H7 (cell line): ENCODE results near the gene SAV1. TPM values are rescaled to one million over a fixed set of nuclear protein-coding genes. Genes with fewer than 3 reads are reported as not detected.
"Not testable (repeated sequence)": the region's sequence is repeated elsewhere in the genome, so short reads cannot be mapped to it uniquely, and the experiment has no call there.

Experiments used
- DNase-seq: peaks from one replicate; pipeline ENCODE4 v3.0.0; 2012
- H3K27me3 ChIP-seq: 2 replicates; pipeline ENCODE4 v1.6.0; 2011; ENCODE audit warnings: mild to moderate bottlenecking, low read length; ENCODE audit not compliant: control insufficient read depth, insufficient read depth
- H3K36me3 ChIP-seq: replicated peaks from 2 replicates; pipeline ENCODE4 v1.5.1; 2011; ENCODE audit warnings: low read length; ENCODE audit not compliant: control insufficient read depth, insufficient read depth
- H3K4me3 ChIP-seq: 2 replicates; pipeline ENCODE4 v1.5.1; 2011; ENCODE audit warnings: low read depth, mild to moderate bottlenecking, control low read depth, low read length, moderate library complexity; ENCODE audit not compliant: insufficient read depth
- total RNA-seq: library from RNA; depleted of rRNA; stranded (reverse); fragments of >200 nt; shearing (Covaris generic); gene quantifications from 2 replicates; pipeline ENCODE4 v1.2.3, GENCODE V29; 2014

SAV1 gene
- total RNA-seq, 1 experiment from 2014 or later, result 28.4 TPM

DNA sequence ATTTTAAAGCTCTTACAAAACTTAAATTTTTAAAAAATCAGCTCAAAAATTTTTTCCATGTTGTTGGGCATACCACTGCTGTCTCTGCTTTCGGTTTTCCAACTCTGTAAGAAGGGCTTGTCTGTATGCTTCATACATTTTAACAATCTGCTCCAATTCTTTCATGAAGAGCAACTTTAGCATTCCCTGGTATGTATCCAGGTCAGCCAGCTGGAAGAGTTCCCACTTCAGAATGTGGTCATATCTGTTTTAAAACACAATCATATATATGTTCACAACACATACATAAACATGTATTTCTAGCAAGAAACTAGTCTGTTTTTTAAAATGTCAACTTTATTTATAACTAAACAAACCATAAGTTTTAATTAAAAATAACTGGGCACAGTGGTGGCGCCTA, 33.0 kb downstream of the SAV1 start:
- DNase-seq, result no peak
- H3K27me3 ChIP-seq, result no peaks in the 10 kb centered on the region

DNA sequence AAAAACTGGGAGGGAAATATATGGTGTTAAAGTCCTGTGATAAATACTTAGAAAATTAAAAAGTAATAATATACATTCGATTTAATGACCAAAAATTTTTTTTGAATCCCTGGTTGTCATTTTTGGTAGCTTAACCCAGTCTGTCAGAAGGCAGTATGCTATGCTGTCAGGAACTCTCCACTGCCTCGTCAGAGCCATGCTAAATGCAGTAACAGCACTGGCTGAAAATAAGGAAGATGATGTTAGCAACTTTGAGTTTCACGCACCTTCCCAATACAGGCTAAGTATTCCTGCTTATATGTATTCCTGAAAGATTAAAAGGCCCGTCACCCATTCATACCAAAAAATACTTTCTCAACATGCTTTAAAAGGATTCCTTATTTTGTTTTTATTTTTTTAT, 34.2 kb downstream of the SAV1 start:
- no peak for DNase-seq
- Histone ChIP-seq H3K36me3 (no peaks in the 10 kb centered on the region; the same call in 1 of the 2 replicates), H3K4me3 (no peak overlapping the region), H3K27me3 (no peaks in the 10 kb centered on the region)

More for the DNA sequence above, 33.0 kb downstream of the SAV1 start:
- Histone ChIP-seq H3K4me3 (no peak overlapping the region), H3K36me3 (peaks cover 3% of the 10 kb centered on the region; the same call in 1 of the 2 replicates)

DNA sequence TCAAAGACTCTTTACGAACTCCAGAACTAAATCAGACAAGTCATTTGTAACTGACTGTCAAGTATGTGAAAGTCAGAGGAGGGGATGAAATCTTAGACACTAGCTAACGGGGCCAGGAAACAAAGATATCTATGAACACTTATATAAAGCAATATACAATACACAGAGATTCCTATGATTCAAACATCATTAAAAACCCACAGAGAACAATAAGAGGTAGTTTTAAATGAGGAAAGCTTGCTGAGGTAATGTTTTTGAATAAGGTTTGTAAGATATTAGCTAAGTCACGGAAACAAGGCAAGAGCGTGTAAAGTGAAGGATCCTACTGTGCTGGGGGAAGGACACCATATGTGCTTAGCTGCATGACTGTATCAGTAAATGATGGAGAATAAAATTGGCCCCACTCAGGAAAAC, 36.7 kb downstream of the SAV1 start:
- H3K36me3 ChIP-seq, result no peaks in the 10 kb centered on the region; the same call in 1 of the 2 replicates
- H3K27me3 ChIP-seq, result no peaks in the 10 kb centered on the region
- no peak overlapping the region for H3K4me3 ChIP-seq
- DNase-seq, result no peak

DNA sequence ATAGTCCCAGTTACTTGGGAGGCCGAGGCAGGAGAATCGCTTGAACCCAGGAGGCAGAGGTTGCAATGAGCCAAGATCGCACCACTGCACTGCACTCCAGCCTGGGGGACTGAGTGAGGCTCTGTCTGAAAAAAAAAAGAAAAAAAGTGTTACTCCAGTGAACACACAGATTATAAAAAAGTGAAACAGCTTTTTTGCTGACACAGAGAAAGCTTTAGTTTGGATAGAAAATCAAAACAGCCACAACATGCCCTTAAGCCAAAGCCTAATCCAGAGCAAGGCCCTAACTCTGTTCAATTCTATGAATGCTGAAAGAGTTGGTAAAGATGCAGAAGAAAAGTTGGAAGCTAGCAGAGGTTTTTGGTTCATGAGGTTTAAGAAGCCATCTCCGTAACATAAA, 43.2 kb downstream of the SAV1 start:
- not testable (repeated sequence) for H3K4me3 ChIP-seq, H3K36me3 ChIP-seq, H3K27me3 ChIP-seq, DNase-seq

DNA sequence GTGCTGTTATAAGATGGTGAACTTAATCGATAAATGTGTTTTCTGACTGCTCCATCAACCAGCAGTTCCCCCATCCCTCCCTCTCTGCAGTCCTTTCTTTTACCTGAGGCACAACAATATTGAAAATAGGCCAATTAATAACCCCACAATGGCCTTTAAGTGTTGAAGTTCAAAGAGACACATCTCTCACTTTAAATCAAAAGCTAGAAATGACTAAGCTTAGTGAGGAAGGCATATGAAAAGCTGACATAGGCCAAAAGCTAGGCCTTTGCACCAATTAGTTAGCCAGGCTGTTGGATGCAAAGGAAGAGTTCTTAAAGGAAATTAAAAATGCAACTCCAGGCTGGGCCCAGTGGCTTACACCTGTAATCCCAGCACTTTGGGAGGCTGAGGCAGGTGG, 43.7 kb downstream of the SAV1 start:
- Histone ChIP-seq H3K27me3 (no peaks in the 10 kb centered on the region), H3K4me3 (no peak overlapping the region), H3K36me3 (no peaks in the 10 kb centered on the region)
- DNase-seq, result no peak

DNA sequence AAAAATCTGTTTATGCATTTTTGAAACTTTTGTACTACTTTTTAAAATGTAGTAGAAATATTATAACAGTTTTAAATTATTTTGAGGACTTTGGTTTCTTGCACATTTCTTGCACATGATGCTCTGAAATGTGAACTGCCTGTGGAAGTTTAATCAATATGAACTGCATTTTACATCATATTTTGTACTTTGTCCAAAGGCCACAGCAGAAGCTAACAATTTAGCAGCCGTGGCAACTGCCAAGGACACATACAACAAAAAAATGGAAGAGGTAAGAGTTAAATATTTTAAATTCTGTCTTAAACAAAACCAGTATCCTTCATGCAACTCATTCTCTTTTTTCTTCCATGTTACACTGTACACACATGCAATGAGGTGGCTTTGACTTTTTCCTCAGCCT, 45.1 kb downstream of the SAV1 start:
- no peak for DNase-seq
- Histone ChIP-seq H3K27me3 (no peaks in the 10 kb centered on the region), H3K4me3 (no peak overlapping the region), H3K36me3 (no peaks in the 10 kb centered on the region)

DNA sequence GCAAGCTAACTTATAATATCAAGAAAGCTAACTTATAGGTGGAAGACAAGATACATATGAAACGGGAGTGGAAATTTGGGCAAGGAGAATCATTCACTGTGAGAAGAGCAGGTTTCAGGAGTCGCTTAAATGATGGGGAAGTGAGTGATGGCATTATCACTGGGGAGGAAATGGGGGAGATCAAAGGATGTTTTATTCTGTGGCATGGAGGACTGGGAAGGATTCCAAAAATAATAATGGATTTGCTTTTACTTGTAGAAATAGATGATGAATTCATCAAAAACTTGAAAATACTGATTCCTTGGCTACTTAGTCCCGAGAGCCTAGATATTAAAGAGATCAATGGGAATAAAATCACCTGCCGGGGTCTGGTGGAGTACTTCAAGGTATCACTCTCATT, 47.8 kb downstream of the SAV1 start:
- no peak for DNase-seq
- Histone ChIP-seq H3K27me3 (no peaks in the 10 kb centered on the region), H3K36me3 (no peaks in the 10 kb centered on the region), H3K4me3 (no peak overlapping the region)

DNA sequence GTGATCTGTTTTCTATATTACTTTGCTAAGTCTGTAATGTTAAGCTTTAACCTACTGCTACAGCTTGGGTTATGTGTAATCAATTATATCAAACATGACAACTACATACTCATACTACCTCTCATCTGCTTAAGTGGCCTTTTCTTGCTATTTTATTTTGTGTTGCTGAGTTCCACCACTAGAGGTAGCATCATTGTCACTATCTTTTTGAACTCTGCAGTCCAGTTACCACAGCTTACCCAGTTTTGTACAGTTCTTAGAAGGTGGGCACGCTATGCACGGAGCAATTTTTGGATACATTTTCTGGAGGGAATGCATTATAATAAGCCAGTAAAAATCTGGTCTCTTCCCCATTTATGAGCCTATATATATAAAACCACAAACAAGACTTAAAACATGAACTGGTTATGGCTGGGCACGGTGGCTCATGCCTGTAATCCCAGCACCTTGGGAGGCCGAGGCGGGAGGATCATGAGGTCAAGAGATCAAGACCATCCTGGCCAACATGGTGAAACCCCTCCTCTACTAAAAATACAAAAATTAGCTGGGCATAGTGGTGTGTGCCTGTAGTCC, 48.5 kb downstream of the SAV1 start:
- peak; percentile 5 for DNase-seq
- Histone ChIP-seq H3K4me3 (no peak overlapping the region), H3K27me3 (no peaks in the 10 kb centered on the region), H3K36me3 (no peaks in the 10 kb centered on the region)

DNA sequence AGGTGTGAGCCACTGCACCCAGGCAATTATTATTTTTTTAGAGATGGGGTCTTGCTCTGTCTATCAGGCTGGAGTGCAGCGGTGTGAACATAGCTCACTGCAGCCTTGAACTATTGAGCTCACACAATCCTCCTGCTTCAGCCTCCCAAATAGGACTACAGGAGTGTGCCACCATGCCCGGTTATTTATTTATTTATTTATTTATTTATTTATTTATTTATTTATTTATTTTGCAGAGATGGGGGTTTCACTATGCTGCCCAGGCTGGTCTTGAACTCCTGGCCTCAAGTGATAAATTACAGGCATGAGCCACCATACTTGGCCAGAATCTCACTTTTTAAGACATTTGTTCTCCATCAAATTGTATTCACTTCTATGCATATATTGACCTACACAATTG, 51.8 kb downstream of the SAV1 start:
- Histone ChIP-seq H3K4me3 (no peak overlapping the region), H3K27me3 (no peaks in the 10 kb centered on the region), H3K36me3 (no peaks in the 10 kb centered on the region)
- no peak for DNase-seq

DNA sequence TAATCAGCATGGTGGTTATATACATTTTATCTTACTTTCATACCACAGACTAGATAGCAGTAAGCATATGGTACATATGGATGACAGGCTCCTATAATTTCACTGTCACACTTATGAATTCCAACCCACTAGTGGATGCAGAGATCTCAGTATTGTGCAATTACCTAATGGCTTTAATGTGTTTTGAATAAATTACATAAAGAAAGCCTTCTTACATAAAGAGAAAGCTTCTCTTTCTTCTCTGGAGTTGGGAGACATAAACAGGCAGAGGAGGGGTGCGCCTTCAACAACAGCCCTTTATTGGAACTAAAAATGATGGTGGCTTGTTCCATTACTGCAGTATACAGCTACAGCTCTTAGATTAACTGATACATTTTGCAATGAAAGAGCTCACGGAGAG, 52.6 kb downstream of the SAV1 start:
- no peaks in the 10 kb centered on the region for H3K36me3 ChIP-seq
- H3K27me3 ChIP-seq, result no peaks in the 10 kb centered on the region
- no peak overlapping the region for H3K4me3 ChIP-seq
- no peak for DNase-seq

DNA sequence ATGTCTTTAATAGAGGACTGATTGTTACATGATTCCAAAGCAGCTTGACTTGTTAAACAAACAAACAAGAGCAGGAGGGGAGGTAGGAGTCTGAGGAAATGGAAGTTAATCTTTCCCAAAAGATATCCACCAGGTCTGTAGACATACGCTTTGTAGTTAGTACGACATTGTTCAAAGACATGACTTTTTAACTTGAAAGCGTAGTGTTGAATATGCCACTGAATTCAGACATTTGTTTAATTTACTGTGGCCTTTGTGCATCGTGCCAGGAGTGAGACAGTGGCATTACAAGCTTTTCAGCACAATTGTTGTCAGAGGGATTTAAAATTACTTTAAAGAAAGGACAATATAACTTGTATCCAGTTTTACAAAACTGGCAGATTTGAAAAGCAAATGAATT, 53.0 kb downstream of the SAV1 start:
- Histone ChIP-seq H3K4me3 (no peak overlapping the region), H3K27me3 (no peaks in the 10 kb centered on the region), H3K36me3 (no peaks in the 10 kb centered on the region)
- no peak for DNase-seq

DNA sequence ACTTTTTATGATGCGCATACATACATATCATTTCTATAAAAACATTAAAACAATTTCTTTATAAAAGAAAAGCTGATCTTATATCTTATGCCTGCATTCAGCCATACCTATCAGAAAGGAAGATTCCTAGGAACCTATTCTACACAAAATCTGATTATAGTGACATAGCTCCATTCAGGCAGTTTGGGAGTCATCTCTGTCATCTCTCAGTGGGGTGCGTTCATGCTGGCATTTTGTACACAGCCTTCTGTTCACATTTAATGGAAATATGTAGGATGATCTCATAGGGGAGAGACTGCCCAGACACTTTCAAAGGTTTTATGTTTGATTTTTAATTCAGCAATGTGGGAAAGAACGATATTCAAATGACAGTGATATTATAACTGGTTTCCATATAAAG, 55.3 kb downstream of the SAV1 start:
- no peaks in the 10 kb centered on the region for H3K36me3 ChIP-seq
- no peak for DNase-seq
- H3K27me3 ChIP-seq, result no peaks in the 10 kb centered on the region
- H3K4me3 ChIP-seq, result no peak overlapping the region

DNA sequence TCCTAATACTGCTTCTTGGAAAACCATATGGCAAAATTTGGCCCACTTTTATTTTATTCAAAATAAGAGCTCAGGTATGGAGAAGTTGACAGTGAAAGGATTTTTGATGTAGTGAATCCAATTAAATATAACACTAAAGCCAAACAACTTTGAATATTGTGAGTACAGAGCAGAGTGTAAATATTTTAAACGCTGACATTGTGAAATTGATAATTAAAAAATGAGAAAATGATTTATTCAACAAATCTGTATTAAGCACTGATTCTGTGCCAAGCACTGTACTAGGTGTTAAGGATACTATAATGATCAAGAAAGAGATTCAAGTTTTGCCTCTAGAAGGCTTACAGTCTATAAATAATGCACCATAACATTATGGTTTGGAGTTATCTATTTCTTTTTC, 57.6 kb downstream of the SAV1 start:
- DNase-seq, result no peak
- H3K4me3 ChIP-seq, result no peak overlapping the region
- no peaks in the 10 kb centered on the region for H3K27me3 ChIP-seq
- no peaks in the 10 kb centered on the region for H3K36me3 ChIP-seq

DNA sequence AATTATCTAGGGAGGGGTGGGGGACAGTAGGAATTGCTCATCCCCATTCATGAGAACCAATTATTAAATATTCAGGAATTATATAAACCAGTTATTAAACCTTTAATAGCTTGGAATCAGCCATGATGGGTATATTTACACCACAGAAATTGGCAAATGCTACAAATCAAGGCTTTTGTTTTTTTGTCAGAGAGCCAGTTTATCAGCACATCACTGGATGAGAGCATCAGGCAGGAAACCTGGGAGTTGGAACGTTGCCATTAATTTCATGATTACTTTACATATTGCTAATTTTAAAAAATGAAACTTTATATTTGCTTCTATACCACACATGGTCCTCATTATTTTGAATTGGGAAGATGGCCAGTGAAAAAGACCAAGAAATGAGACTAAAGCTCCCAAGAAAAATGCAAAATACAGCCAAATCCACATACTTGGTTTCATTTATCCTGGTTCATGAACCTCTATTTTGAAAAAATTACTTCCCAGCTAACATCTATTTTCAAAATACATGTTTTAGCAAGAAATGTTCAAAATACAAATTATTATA, 59.7 kb downstream of the SAV1 start:
- H3K27me3 ChIP-seq, result no peaks in the 10 kb centered on the region
- H3K4me3 ChIP-seq, result no peak overlapping the region
- DNase-seq, result no peak
- no peaks in the 10 kb centered on the region for H3K36me3 ChIP-seq

DNA sequence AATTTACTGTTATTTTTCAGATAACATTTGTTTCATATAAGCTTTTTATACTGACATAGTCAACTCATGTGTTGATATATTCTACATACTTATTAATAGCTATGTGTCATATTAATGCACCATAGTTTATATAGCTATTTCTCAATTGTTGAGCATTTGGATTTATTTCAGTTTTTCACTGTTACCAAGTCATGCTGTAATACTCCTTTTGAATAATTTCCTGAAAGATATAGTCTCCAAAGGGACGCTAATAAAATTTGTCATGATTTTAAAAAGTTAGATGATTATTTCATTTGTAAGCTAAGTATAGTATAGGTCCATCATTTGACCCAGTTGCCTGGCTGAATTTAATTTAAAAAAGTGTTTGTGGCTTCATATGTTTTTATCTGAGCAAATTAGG, 60.3 kb downstream of the SAV1 start:
- no peak for DNase-seq
- Histone ChIP-seq H3K27me3 (no peaks in the 10 kb centered on the region), H3K36me3 (no peaks in the 10 kb centered on the region), H3K4me3 (no peak overlapping the region)

DNA sequence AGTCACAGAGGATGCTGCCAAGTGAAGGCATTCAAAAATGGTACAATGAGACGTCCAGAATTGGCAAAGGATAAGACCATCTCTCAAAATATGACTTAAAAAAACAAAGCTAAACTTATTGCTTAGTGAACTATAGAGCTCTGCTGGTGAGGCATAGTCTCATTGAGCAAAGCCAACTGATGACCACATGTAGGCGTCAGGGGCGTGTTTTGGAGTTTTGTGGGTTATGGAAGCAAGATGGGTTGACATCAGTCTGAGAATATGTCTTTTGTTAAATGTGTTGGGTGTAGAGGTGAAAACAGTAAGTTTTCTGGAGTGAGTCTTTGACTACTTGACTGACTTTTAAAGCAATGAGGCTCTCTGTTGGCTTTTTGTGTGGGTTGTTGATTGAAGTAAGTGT, 60.9 kb downstream of the SAV1 start:
- no peak overlapping the region for H3K4me3 ChIP-seq
- no peak for DNase-seq
- no peaks in the 10 kb centered on the region for H3K27me3 ChIP-seq
- no peaks in the 10 kb centered on the region for H3K36me3 ChIP-seq
